GM04503 (cell line): ENCODE measurements around the gene CABCOCO1.
"Not testable (repeated sequence)": the region's sequence is repeated elsewhere in the genome, so short reads cannot be mapped to it uniquely, and the experiment has no call there.

Source experiments
- DNase-seq: peaks from one replicate; pipeline ENCODE4 v3.0.0-alpha.2; 2012; ENCODE audit warnings: low read depth

Gene CABCOCO1

DNA sequence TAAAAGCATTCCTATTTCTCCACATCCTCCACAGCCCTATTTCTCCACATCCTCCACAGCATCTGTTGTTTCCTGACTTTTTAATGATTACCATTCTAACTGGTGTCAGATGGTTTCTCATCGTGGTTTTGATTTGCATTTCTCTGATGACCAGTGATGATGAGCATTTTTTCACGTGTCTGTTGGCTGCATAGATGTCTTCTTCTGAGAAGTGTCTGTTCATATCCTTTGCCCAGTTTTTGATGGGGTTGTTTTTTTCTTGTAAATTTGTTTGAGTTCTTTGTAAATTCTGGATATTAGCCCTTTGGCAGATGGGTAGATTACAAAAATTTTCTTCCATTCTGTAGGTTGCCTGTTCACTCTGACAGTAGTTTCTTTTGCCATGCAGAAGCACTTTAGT is 49.4 kb downstream of the CABCOCO1 start:
- not testable (repeated sequence) for DNase-seq

- not testable (repeated sequence) for DNase-seq
Measured at GRCh38 chr10:61719475-61719874, 56.7 kb downstream of the CABCOCO1 start.

DNA sequence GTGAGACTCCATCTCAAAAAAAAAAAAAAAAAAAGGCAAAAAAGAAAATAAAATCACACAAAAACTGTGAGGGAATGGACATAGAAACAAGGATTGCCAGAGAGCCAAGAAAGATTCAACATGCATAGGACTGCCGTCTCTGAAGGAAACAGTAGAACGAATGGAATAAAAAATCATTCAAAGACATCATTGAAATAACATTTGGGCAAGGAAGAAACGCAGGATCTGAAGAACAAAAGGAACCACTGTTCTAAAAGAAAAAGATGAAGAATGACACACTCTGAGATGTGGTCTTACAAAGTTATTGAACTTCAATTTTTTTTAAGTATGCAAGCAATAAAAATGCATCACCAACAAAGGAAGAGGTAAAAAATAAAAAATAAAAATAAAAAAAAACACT is 57.2 kb downstream of the CABCOCO1 start:
- no peak for DNase-seq

- no peak for DNase-seq
Measured at GRCh38 chr10:61721431-61721830, 58.7 kb downstream of the CABCOCO1 start.

DNA sequence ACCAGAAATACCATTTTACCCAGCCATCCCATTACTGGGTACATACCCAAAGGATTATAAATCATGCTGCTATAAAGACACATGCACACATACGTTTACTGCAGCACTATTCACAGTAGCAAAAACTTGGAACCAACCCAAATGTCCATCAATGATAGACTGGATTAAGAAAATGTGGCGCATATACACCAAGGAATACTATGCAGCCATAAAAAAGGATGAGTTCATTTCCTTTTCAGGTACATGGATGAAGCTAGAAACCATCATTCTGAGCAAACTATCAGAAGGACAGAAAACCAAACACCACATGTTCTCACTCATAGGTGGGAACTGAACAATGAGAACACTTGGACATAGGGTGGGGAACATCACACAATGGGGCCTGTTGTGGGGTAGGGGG is 62.5 kb downstream of the CABCOCO1 start:
- DNase-seq = not testable (repeated sequence)

DNA sequence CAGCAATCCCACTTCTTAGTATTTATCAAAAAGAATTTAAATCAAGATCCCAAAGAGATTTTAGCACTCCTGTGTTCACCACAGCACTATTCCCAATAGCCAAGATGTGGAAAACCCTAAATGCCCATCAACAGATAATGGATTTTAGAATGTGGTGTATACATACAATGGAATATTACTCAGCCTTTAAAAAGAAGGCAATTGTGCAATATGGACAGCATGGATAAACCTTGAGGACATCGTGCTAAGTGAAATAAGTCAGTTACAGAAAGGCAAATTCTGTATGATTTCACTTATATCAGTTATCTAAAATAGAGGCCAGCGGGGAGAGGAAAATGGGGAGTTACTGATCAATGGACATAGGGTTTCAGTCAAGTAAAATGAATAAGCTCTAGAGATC is 66.9 kb downstream of the CABCOCO1 start:
- DNase-seq = no peak

- no peak for DNase-seq
Measured at GRCh38 chr10:61730671-61731070, 67.9 kb downstream of the CABCOCO1 start.

- DNase-seq = no peak
Measured at GRCh38 chr10:61731638-61732037, 68.9 kb downstream of the CABCOCO1 start.

DNA sequence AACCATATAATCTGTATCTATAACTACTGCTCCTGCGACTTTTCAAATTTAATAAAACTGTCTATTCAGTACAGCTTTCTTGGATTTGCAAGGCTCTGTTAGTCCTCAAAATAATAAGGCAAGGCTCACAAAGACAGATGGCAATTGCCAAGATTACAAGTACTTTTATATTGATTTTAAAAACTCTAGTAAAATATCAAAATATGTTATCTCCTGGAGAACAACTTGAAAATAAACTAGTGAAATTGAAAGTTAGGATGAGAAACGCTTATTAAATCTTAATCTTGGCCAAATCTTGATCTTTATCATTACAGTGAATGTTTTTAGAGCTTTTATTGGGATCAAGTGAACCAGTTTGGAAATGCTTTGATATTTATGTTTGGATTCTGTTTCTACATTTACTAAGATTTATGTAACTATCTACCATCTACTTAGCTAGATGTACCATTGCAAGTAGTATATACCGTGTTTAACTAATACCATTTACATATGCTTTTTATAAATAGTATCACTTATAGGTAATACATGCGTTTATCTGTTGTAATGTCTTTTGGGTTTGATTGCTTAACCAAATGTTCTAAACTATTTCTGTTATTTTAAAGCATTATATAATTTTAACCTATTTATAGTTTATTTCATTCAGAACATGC is 70.0 kb downstream of the CABCOCO1 start:
- no peak for DNase-seq

DNA sequence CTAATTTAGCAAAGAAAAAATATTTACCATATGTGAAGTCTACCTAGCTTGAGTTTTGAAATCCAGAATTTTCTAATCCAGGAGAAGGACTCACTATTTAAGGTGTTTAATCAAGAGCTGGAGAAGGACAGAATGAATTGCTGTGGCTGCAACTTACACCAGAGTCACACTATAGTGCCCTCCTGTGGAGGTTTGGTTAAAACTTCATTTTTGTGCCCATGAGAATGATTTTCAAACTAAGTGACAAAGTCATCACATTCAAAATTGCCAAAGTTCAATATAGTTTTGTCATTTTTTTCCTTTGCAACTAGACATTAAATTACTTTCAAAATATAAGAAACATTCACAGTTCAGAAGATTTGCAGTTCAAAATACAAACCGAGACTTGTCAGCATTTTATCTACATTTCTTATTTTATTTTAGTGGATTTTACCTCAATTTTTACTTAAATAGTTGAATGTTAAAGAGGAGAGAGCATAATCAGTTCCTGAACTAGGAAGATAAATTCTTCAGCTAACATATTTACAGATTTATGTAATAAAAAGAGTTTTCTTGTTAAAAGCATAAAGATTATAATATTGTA is 70.7 kb downstream of the CABCOCO1 start:
- DNase-seq = no peak

DNA sequence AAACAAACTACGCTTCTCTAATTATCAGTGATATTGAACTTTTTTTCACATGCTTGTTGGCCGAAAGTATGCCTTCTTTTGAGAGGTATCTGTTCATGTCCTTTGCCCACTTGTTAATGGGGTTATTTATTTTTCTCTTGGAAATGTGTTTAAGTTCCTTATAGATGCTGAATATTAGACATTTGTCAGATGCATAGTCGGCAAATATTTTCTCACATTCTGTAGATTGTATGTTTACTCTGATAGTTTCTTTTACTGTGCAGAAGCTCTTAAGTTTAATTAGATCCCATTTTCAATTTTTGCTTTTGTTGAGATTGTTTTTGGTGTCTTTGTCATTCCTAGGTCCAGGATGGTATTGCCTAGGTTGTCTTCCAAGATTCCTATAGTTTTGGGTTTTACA is 73.2 kb downstream of the CABCOCO1 start:
- no peak for DNase-seq

DNA sequence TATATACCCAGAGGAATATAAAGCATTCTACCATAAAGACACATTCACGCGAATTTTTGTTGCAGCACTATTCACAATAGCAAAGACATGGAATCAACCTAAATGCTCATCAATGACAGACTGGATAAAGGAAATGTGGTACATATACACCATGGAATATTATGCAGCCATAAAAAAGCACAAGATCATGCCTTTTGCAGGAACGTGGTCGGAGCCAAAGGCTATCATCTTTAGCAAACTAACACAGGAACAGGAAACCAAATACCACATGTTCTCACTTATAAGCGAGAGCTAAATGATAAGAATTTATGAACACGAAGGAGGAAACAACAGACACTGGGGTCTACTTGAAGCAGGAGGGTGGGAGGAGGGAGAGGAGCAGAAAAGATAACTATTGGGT is 74.7 kb downstream of the CABCOCO1 start:
- not testable (repeated sequence) for DNase-seq

DNA sequence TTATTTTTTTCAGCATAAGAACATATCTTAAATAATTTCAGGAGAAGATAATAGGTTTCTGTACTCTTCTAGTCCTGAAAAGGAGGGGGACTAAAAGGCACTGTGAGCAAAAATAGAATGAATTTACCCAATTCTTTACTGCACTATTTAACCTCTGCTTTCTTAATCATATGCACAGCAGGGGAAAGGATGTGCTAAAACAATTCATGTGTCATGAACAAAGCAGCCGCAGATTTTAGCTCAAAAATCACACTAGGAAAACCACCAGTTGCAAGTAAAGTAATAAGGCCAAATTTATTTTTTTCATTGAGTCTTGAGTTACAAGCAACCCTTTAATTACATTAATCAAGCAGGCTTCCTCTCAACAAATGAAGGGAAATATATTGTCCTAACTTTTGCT is 80.1 kb downstream of the CABCOCO1 start:
- no peak for DNase-seq

DNA sequence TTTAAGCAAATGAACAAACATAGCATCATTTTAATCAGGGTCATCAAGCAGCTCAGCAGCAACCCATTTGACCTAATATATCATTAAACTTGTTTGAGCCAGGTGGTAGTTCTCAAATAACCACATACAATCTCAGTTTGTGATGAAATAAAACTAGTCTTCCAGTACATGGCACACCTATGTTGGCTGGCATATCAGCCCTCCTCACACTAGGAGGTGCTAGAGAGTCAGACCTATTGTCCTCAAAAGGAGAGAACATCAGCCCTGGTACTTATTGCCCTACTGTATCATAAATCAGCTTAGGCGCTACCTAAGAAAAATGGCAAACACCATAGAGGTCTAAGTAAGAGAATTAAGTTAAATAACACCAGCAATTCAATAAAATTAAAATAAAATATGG is 81.7 kb downstream of the CABCOCO1 start:
- DNase-seq = no peak

- no peak for DNase-seq
Measured at GRCh38 chr10:61746377-61746776, 83.6 kb downstream of the CABCOCO1 start.

- DNase-seq = no peak
Measured at GRCh38 chr10:61747307-61747706, 84.6 kb downstream of the CABCOCO1 start.

- DNase-seq = no peak
Measured at GRCh38 chr10:61749291-61749690, 86.6 kb downstream of the CABCOCO1 start.

DNA sequence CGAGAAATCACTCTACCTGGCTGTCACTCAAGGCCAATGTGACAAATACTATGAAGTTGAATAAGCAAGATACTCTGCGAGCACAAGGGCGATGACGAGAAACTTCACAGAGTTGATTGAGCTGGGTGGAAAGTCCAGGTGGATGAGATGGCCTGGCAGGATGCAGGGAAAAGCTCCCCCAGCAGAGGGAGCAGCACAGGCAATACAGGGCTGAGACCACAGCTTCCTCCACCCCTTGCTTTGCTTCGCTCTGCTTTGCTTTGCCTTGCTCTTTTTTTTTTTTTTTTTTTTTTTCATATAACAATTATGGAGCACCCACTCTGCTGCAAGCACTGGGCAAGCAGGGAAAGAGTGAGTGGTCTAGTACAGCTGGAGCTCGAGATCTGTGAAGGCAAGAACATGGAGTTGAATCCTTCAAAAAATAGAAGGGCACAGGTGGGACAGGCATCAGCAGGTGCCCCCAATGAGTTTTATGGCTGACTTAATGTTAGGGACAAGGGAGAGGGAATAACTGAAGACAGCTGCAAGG is 88.3 kb downstream of the CABCOCO1 start:
- no peak for DNase-seq

GRCh38 chr10:61751599-61751998 is 88.9 kb downstream of the CABCOCO1 start:
- DNase-seq = no peak

DNA sequence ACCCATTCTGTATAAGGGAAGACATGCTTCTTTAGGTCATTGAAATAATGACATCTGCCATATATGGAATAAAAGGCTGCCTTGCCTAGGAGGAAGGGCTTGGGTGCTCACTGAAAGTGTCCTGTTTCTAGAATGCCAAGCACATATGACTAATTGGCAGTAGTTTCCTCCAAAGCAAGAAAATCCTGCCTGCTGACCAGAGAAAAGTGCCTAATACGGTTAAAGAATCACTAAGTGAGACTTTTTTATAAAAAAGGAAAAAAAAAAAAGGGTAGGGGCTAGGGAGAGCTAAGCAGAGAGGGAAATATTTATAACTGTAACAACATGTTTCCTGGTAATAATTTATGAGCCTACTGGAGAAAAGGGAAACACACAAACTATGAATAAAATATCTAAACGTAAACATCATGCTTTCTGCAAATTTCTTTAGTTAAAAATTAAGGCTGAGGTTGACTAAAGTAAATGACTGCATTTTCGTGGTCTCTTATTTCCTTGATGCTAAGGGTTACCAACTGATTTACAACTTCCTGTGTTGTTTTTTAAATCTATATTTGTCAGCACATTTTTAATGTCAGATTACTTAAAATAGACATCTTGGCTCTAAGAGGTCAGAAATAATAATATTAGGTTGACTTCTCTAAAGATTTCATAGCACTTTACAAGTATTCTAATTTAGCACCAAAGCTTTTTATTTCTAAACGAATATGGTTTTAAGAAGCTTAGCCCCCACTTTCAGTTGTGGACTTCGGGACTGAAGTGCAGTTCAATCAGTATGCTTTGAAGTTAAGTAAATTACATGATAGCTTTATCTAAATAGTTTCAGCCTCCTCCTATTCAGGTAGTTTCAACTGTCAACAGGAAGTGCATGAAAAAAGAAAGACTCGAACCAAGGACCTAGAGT is 89.6 kb downstream of the CABCOCO1 start:
- DNase-seq = peak; percentile 20

DNA sequence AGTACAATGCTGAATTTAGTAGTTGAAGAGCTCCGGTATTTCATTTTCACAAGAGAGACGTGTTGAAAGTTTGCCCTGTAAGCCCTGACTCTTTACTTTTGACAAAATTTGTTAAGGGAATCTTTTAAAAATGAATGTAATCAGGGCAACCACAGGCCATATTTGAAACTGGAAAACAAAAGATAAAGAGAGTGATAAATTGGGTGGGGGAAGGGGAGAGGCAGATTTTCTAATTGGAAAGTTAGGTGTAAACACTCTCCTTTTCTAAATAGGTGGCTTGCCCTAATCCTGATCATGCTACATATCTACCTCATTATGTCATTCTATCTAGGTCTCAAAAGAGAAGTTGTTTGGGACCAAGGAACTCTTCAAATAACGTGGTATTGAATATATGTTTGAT is 90.7 kb downstream of the CABCOCO1 start:
- no peak for DNase-seq

- DNase-seq = peak; percentile 21
Measured at GRCh38 chr10:61754587-61755550, 92.1 kb downstream of the CABCOCO1 start.
